Tibial nerve (tissue), 4 donors: Measurements from ENCODE around the gene NUDT9. TPM values are rescaled to one million over a fixed set of nuclear protein-coding genes. Genes with fewer than 3 reads are reported as not detected.
A peak's percentile ranks its signal among the peaks of the same experiment; 100 is the strongest.
"Not testable (repeated sequence)": the region's sequence is repeated elsewhere in the genome, so short reads cannot be mapped to it uniquely, and the experiment has no call there.

Experiments
- DNase-seq, 2 donors: peaks; one replicate each; pipeline ENCODE4 v3.0.0-alpha.2; 2019; ENCODE audit warnings: low spot score in 2 of 2
- H3K27ac ChIP-seq, 4 donors: fragments of 200-600 bp; sonication (generic) in 3 of 4; one replicate each; pipeline ENCODE4 v1.5.1; 2017 to 2019; ENCODE audit warnings: mild to moderate bottlenecking in 1 of 4
- H3K27me3 ChIP-seq, 2 donors: fragments of 200-600 bp; sonication (generic) in 1 of 2; one replicate each; pipeline versions ENCODE4 v1.5.1 to v1.6.0; 2017 to 2019
- H3K36me3 ChIP-seq, 3 donors: fragments of 200-600 bp; sonication (generic); one replicate each; pipeline ENCODE4 v1.5.1; 2018 to 2019
- H3K4me1 ChIP-seq, 4 donors: fragments of 200-600 bp; sonication (generic) in 3 of 4; one replicate each; pipeline ENCODE4 v1.5.1; 2017 to 2019
- H3K4me3 ChIP-seq, 4 donors: fragments of 200-600 bp; sonication (generic) in 3 of 4; one replicate each; pipeline ENCODE4 v1.5.1; 2017 to 2019; ENCODE audit warnings: mild to moderate bottlenecking in 1 of 4, moderate library complexity in 1 of 4
- H3K9me3 ChIP-seq, 4 donors: fragments of 200-600 bp; sonication (generic) in 3 of 4; one replicate each; pipeline ENCODE4 v1.5.1; 2017 to 2019
- CTCF ChIP-seq, 5 experiments: fragments of 200-600 bp in 3 of 5; fragments of 450-650 bp in 2 of 5; sonication (generic) in 3 of 5; IDR thresholded peaks; one replicate each; pipeline ENCODE4 v1.5.1; 2016 to 2019; ENCODE audit warnings: antibody characterized with exemption in 5 of 5, mild to moderate bottlenecking in 3 of 5, moderate library complexity in 2 of 5
- EP300 ChIP-seq, 2 donors: sonication (generic); formaldehyde crosslinking; IDR thresholded peaks; one replicate each; pipeline ENCODE4 v1.6.1; 2017; ENCODE audit warnings: antibody characterized with exemption in 2 of 2, mild to moderate bottlenecking in 1 of 2
- POLR2A ChIP-seq, 2 donors: fragments of 450-650 bp; IDR thresholded peaks; one replicate each; pipeline ENCODE4 v1.6.1; 2017; ENCODE audit warnings: antibody characterized with exemption in 2 of 2, mild to moderate bottlenecking in 2 of 2, moderate library complexity in 2 of 2
- WGBS, 2 donors: methylation state at CpG; one replicate each; pipeline ENCODE4 v1.1.5; 2018; 5-methylcytosine and 5-hydroxymethylcytosine counted together
- total RNA-seq, 4 donors: library from RNA; depleted of rRNA; stranded (reverse); fragments of >200 nt; gene quantifications; one replicate each; pipeline ENCODE4 v1.1.0, GENCODE V29; 2016

NUDT9 gene
- total RNA-seq, 4 donors from 2014 or later: 15.0 to 33.3 (median 24.5) TPM

GRCh38 chr4:87390891-87391575 is 31.3 kb upstream of the NUDT9 start, which contains the start of gene HSD17B11:
Gene HSD17B11 (minus strand): TSS chr4:87391188. CDS start chr4:87391070, 118 bp downstream.
- Histone ChIP-seq H3K27me3 (no peaks in the 10 kb centered on the region), H3K36me3 (peaks cover 0 to 19% (median 0%) of the 10 kb centered on the region in 3 donors), H3K9me3 (peaks cover 0 to 13% (median 0%) of the 10 kb centered on the region in 4 donors), H3K4me3 (peak within 1 kb of the TSS; percentile 51 to 69 (median 58)), H3K4me1 (peaks cover 0 to 29% (median 6%) of the 10 kb centered on the region in 4 donors), H3K27ac (peak within 1 kb of the TSS; percentile 88 to 95 (median 92))
- TF ChIP-seq EP300 (IDR thresholded peaks at IDR 0.05) (peak; percentile 18 to 96), CTCF (IDR thresholded peaks at IDR 0.05) (peak in 3 of 5 experiments; percentile 24 to 42 (median 30)), POLR2A (IDR thresholded peaks at IDR 0.05) (peak; percentile 67 to 85)
- 0 to 1% methylated on average over 32 of the region's 32 CpGs for WGBS, 2 donors
- peak; percentile 79 to 91 for DNase-seq

DNA sequence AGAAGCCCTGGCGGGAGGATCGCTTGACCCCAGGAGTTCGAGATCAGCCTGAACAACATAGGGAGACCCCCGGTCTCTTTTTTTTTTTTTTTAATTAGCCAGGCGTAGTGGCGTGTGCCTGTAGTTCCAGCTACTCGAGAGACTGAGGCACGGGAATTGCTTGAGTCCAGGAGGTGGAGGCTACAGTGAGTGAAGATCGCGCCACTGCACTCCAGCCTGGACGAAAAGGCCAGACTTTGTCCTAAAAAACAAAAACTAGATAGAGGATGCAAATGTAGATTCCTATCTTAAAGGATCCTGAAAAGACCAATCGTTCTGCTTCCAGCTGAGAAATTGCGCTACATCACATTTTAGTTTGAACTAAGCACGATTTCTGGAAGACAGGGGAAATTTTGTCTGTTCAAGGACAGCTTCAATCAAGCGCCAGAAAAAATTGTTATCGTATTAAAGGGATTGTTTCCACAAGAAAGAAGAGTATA is 30.8 kb upstream of the NUDT9 start:
- Histone ChIP-seq H3K9me3 (peaks cover 0 to 9% (median 0%) of the 10 kb centered on the region in 4 donors), H3K27ac (peak overlapping the region; percentile 88 to 95 (median 92)), H3K36me3 (peaks cover 0 to 16% (median 0%) of the 10 kb centered on the region in 3 donors), H3K4me3 (peak overlapping the region; percentile 51 to 69 (median 58)), H3K4me1 (peaks cover 0 to 29% (median 6%) of the 10 kb centered on the region in 4 donors), H3K27me3 (no peaks in the 10 kb centered on the region)
- DNase-seq: no peak
- TF ChIP-seq EP300 (IDR thresholded peaks at IDR 0.05) (no peak), CTCF (IDR thresholded peaks at IDR 0.05) (peak in 1 of 5 experiments; percentile 23)
- WGBS, 2 donors: 6 to 7% methylated on average over 16 of the region's 16 CpGs

DNA sequence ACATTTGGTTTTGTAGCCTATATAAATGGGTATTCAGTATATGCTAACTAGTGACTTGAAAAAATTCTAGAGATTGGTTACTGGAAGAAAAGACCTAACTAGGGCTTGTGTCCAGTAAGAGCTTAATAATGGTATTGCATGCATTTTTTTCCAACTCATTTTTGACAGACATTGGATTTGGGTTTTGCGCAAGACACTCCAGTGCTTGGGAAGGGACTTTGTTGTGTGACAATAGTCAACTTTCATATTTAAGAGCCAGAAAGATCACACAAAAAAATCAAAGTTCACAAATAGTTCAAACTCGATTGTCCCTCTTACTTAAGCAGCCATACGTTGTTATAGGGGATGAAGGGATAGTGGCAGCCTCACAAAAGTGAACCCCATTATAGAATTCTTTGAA is 30.2 kb upstream of the NUDT9 start:
- DNase-seq: no peak
- Histone ChIP-seq H3K4me3 (peak overlapping the region in 1 of 4 donors; percentile 61), H3K27me3 (no peaks in the 10 kb centered on the region), H3K9me3 (peaks cover 0 to 9% (median 0%) of the 10 kb centered on the region in 4 donors), H3K27ac (peak overlapping the region; percentile 88 to 95 (median 92)), H3K4me1 (peaks cover 0 to 29% (median 6%) of the 10 kb centered on the region in 4 donors), H3K36me3 (peaks cover 0 to 15% (median 0%) of the 10 kb centered on the region in 3 donors)
- 61 to 70% methylated on average over 3 of the region's 3 CpGs for WGBS, 2 donors
- TF ChIP-seq CTCF (IDR thresholded peaks at IDR 0.05) (no peak), POLR2A (IDR thresholded peaks at IDR 0.05) (no peak), EP300 (IDR thresholded peaks at IDR 0.05) (no peak)

DNA sequence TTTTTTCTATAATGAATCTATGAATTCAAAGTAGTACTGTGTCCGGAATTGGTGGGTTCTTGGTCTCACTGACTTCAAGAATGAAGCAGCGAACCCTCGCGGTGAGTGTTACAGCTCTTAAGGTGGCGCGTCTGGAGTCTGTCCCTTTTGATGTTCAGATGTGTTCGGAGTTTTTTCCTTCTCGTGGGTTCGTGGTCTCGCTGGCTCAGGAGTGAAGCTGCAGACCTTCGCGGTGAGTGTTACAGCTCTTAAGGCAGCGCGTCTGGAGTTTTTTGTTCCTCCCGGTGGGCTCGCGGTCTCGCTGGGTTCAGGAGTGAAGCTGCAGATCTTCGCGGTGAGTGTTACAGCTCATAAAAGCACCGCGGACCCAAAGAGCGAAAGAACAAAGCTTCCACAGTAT is 27.3 kb upstream of the NUDT9 start:
- not testable (repeated sequence) for DNase-seq

DNA sequence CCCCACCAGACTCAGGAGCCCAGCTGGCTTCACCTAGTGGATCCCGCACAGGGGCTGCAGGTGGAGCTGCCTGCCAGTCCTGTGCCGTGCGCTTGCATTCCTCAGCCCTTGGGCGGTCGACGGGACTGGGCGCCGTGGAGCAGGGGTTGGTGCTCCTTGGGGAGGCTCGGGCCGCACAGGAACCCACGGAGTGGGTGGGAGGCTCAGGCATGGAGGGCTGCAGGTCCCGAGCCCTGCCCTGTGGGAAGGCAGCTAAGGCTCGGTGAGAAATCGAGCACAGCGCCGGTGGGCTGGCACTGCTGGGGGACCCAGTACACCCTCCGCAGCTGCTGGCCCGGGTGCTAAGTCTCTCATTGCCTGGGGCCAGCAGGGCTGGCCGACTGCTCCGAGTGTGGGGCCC is 26.5 kb upstream of the NUDT9 start:
- not testable (repeated sequence) for H3K4me1 ChIP-seq, H3K27me3 ChIP-seq, H3K36me3 ChIP-seq, H3K27ac ChIP-seq, H3K9me3 ChIP-seq, H3K4me3 ChIP-seq, DNase-seq
- 91 to 94% methylated on average over 15 to 18 of the region's 20 CpGs for WGBS, 2 donors

More for the DNA sequence above, 27.3 kb upstream of the NUDT9 start:
- not testable (repeated sequence) for H3K36me3 ChIP-seq, H3K4me3 ChIP-seq, H3K4me1 ChIP-seq, H3K27me3 ChIP-seq, H3K27ac ChIP-seq, H3K9me3 ChIP-seq
- WGBS, 2 donors: 86 to 90% methylated on average over 23 of the region's 23 CpGs

DNA sequence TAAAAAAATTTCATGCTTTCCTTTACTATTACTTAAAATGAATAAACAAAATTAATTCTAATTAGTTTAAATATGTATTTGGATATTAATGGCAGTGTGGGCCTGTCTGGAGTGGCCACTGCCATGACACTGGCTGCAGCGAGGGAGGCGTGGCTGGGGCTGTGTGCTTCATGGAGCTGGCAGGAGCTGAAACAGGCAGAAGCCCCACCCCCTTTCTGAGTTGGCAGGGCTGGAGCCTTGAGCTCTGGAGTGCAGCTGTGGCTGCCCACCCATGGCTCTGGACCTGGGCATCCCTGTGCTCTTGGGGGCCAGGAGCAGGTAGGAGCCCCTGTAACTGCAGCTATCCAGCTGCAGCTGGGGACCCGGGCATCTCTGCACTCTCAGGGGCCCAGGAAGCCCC is 23.2 kb upstream of the NUDT9 start:
- H3K9me3 ChIP-seq: no peaks in the 10 kb centered on the region
- TF ChIP-seq POLR2A (IDR thresholded peaks at IDR 0.05) (no peak), EP300 (IDR thresholded peaks at IDR 0.05) (no peak), CTCF (IDR thresholded peaks at IDR 0.05) (no peak)
- H3K4me1 ChIP-seq: no peaks in the 10 kb centered on the region
- no peak for DNase-seq
- H3K27ac ChIP-seq: no peak overlapping the region
- H3K27me3 ChIP-seq: no peaks in the 10 kb centered on the region
- no peaks in the 10 kb centered on the region for H3K36me3 ChIP-seq
- 60 to 82% methylated on average over 2 to 3 of the region's 3 CpGs for WGBS, 2 donors
- H3K4me3 ChIP-seq: no peak overlapping the region
